Measurements from ENCODE around the gene MX2.

The MX2 gene

DNA sequence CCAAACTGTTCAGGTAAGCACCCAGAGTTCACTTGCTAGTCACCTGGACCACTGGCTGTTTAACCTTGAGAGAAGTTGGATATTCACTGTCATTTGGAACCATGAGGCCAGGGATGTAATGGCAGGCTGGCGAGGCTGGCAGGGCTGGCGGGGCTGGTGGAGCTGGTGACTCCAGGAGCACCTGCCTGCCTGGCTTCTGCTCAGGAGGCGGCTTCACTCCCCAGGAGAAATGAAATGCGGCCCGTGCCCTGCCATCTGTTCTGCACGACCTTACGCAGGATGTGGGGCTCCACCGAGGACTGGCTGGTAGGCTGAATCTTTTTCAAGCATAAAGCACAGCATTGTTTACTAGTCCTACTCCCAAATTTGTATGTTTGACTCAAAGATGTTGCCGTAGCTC is 41.5 kb downstream of the MX2 start:
- Histone ChIP-seq H3K9me3 (ENCODE audit: control insufficient read depth, insufficient read depth, low read length) (no peaks in the 10 kb centered on the region), H3K4me3 (ENCODE audit: low read length) (no peak overlapping the region), H4K20me1 (ENCODE audit: control insufficient read depth, insufficient read depth, low read depth, low read length) (no peaks in the 10 kb centered on the region), H3K4me1 (ENCODE audit: control insufficient read depth, low read length) (no peaks in the 10 kb centered on the region), H3K36me3 (ENCODE audit: control insufficient read depth, low read length) (no peaks in the 10 kb centered on the region), H3K4me2 (ENCODE audit: low read length) (no peak overlapping the region), H3K27ac (ENCODE audit: low read depth, low read length) (no peak overlapping the region), H3F3A (ENCODE audit: control insufficient read depth, insufficient read depth) (no peaks in the 10 kb centered on the region), H3K79me2 (ENCODE audit: control insufficient read depth, low read length) (no peaks in the 10 kb centered on the region), H3K27me3 (ENCODE audit: control insufficient read depth, low read length) (no peaks in the 10 kb centered on the region), H3K9me2 (replicated peaks; ENCODE audit: control insufficient read depth, low read length) (no peaks in the 10 kb centered on the region)
- no peak for TF ChIP-seq EZH2phosphoT487 (IDR thresholded peaks at IDR 0.05; ENCODE audit: borderline replicate concordance, low read length)
- TF ChIP-seq, protein P1, sequence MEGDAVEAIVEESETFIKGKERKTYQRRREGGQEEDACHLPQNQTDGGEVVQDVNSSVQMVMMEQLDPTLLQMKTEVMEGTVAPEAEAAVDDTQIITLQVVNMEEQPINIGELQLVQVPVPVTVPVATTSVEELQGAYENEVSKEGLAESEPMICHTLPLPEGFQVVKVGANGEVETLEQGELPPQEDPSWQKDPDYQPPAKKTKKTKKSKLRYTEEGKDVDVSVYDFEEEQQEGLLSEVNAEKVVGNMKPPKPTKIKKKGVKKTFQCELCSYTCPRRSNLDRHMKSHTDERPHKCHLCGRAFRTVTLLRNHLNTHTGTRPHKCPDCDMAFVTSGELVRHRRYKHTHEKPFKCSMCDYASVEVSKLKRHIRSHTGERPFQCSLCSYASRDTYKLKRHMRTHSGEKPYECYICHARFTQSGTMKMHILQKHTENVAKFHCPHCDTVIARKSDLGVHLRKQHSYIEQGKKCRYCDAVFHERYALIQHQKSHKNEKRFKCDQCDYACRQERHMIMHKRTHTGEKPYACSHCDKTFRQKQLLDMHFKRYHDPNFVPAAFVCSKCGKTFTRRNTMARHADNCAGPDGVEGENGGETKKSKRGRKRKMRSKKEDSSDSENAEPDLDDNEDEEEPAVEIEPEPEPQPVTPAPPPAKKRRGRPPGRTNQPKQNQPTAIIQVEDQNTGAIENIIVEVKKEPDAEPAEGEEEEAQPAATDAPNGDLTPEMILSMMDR (IDR thresholded peaks at IDR 0.05; ENCODE audit: low read depth, low read length, poor library complexity, severe bottlenecking), result no peak

DNA sequence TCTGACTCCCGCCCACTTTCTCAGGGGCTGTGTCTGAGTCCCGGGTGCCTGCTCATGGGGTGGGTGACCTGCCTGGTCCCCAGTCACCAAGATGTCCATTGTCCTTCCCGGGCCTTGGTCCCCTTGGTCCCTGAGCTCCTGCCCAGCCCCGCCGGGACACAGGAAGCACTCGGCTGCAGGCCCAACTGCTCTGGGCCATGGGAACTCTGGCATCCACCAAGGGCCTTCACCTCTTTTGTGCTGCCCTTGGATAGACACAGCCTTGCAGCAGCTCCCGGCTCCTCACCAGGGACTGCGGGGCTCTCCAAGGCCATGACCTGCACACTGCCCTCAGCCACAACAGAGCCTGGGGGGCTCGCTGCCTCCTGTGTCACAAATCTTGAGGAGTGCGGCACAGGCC is 42.1 kb downstream of the MX2 start:
- Histone ChIP-seq H3K9me3 (ENCODE audit: control insufficient read depth, insufficient read depth, low read length) (no peaks in the 10 kb centered on the region), H3K4me3 (ENCODE audit: low read length) (no peak overlapping the region), H3K9me2 (replicated peaks; ENCODE audit: control insufficient read depth, low read length) (no peaks in the 10 kb centered on the region), H3K4me1 (ENCODE audit: control insufficient read depth, low read length) (no peaks in the 10 kb centered on the region), H3K36me3 (ENCODE audit: control insufficient read depth, low read length) (no peaks in the 10 kb centered on the region), H3K27ac (ENCODE audit: low read depth, low read length) (no peak overlapping the region), H3K4me2 (ENCODE audit: low read length) (no peak overlapping the region), H3K79me2 (ENCODE audit: control insufficient read depth, low read length) (no peaks in the 10 kb centered on the region), H3K27me3 (ENCODE audit: control insufficient read depth, low read length) (no peaks in the 10 kb centered on the region), H3F3A (ENCODE audit: control insufficient read depth, insufficient read depth) (no peaks in the 10 kb centered on the region), H4K20me1 (ENCODE audit: control insufficient read depth, insufficient read depth, low read depth, low read length) (no peaks in the 10 kb centered on the region)
- no peak for TF ChIP-seq EZH2phosphoT487 (IDR thresholded peaks at IDR 0.05; ENCODE audit: borderline replicate concordance, low read length)
- TF ChIP-seq, protein P1 (IDR thresholded peaks at IDR 0.05; ENCODE audit: low read depth, low read length, poor library complexity, severe bottlenecking), result no peak

- no peak overlapping the region for H3K27ac ChIP-seq (ENCODE audit: low read depth, low read length)
- H4K20me1 ChIP-seq (ENCODE audit: control insufficient read depth, insufficient read depth, low read depth, low read length), result no peaks in the 10 kb centered on the region
- H3K4me2 ChIP-seq (ENCODE audit: low read length), result no peak overlapping the region
- no peaks in the 10 kb centered on the region for H3K36me3 ChIP-seq (ENCODE audit: control insufficient read depth, low read length)
- no peaks in the 10 kb centered on the region for H3K9me2 ChIP-seq (replicated peaks; ENCODE audit: control insufficient read depth, low read length)
- H3K4me1 ChIP-seq (ENCODE audit: control insufficient read depth, low read length), result no peaks in the 10 kb centered on the region
- H3K9me3 ChIP-seq (ENCODE audit: control insufficient read depth, insufficient read depth, low read length), result no peaks in the 10 kb centered on the region
- no peaks in the 10 kb centered on the region for H3K27me3 ChIP-seq (ENCODE audit: control insufficient read depth, low read length)
- H3K4me3 ChIP-seq (ENCODE audit: low read length), result no peak overlapping the region
- H3K79me2 ChIP-seq (ENCODE audit: control insufficient read depth, low read length), result no peaks in the 10 kb centered on the region
- TF ChIP-seq EZH2phosphoT487 (IDR thresholded peaks at IDR 0.05; ENCODE audit: borderline replicate concordance, low read length), result no peak
- TF ChIP-seq, protein P1 (IDR thresholded peaks at IDR 0.05; ENCODE audit: low read depth, low read length, poor library complexity, severe bottlenecking), result no peak
- H3F3A ChIP-seq (ENCODE audit: control insufficient read depth, insufficient read depth), result no peaks in the 10 kb centered on the region
Observed at GRCh38 chr21:41405321-41405720, 43.5 kb downstream of the MX2 start.

GRCh38 chr21:41406340-41406739 is 44.5 kb downstream of the MX2 start:
- Histone ChIP-seq H3K27me3 (ENCODE audit: control insufficient read depth, low read length) (no peaks in the 10 kb centered on the region), H3K9me2 (replicated peaks; ENCODE audit: control insufficient read depth, low read length) (no peaks in the 10 kb centered on the region), H3K4me2 (ENCODE audit: low read length) (no peak overlapping the region), H3K9me3 (ENCODE audit: control insufficient read depth, insufficient read depth, low read length) (no peaks in the 10 kb centered on the region), H3K27ac (ENCODE audit: low read depth, low read length) (no peak overlapping the region), H3F3A (ENCODE audit: control insufficient read depth, insufficient read depth) (no peaks in the 10 kb centered on the region), H3K36me3 (ENCODE audit: control insufficient read depth, low read length) (no peaks in the 10 kb centered on the region), H3K4me3 (ENCODE audit: low read length) (no peak overlapping the region), H3K79me2 (ENCODE audit: control insufficient read depth, low read length) (no peaks in the 10 kb centered on the region), H3K4me1 (ENCODE audit: control insufficient read depth, low read length) (no peaks in the 10 kb centered on the region), H4K20me1 (ENCODE audit: control insufficient read depth, insufficient read depth, low read depth, low read length) (no peaks in the 10 kb centered on the region)
- TF ChIP-seq, protein P1 (IDR thresholded peaks at IDR 0.05; ENCODE audit: low read depth, low read length, poor library complexity, severe bottlenecking), result no peak
- no peak for TF ChIP-seq EZH2phosphoT487 (IDR thresholded peaks at IDR 0.05; ENCODE audit: borderline replicate concordance, low read length)

All from DOHH2 (cell line).